ENCODE data around the gene RANBP9. TPM values are rescaled to one million over a fixed set of nuclear protein-coding genes. Genes with fewer than 3 reads are reported as not detected.

Gene RANBP9
- total RNA-seq, 1 donor from 2014 or later, result 50.6 TPM

DNA sequence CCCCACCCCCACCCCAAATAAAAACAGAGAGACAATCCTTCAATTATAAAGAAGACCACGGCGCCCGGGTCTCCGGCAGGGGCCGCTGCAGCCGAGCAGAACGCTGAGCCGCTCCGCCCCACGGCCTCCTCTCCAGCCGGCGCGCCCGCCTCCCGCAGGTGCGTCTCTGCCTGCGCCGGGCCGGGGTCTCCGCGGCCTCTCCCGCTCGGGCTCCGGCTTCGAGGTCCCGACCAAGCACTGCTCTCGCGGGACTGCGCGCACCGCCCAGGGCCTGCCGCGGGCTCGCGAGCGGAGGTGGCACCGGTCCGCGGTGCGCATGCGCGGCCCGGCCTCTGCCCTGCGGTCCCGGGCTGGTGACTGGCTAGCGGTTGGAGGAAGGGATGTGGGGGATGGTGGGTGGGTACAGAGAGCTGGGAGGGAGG, 137.5 kb downstream of the RANBP9 start:
- no peak for DNase-seq (ENCODE audit: extremely low spot score in 2 of 2)
- Histone ChIP-seq H3K36me3 (no peaks in the 10 kb centered on the region), H3K4me1 (peaks cover 11% of the 10 kb centered on the region), H3K4me3 (peak overlapping the region; percentile 82 to 91), H3K27me3 (no peaks in the 10 kb centered on the region), H3K27ac (peak overlapping the region; percentile 94), H3K9me3 (no peaks in the 10 kb centered on the region)
- intact Hi-C loops (cut with DNase I), result no loop called here
- TF ChIP-seq POLR2A (IDR thresholded peaks at IDR 0.05), result no peak
- TF ChIP-seq, protein P1, sequence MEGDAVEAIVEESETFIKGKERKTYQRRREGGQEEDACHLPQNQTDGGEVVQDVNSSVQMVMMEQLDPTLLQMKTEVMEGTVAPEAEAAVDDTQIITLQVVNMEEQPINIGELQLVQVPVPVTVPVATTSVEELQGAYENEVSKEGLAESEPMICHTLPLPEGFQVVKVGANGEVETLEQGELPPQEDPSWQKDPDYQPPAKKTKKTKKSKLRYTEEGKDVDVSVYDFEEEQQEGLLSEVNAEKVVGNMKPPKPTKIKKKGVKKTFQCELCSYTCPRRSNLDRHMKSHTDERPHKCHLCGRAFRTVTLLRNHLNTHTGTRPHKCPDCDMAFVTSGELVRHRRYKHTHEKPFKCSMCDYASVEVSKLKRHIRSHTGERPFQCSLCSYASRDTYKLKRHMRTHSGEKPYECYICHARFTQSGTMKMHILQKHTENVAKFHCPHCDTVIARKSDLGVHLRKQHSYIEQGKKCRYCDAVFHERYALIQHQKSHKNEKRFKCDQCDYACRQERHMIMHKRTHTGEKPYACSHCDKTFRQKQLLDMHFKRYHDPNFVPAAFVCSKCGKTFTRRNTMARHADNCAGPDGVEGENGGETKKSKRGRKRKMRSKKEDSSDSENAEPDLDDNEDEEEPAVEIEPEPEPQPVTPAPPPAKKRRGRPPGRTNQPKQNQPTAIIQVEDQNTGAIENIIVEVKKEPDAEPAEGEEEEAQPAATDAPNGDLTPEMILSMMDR (IDR thresholded peaks at IDR 0.05), result peak; percentile 44 to 70 (median 45)

DNA sequence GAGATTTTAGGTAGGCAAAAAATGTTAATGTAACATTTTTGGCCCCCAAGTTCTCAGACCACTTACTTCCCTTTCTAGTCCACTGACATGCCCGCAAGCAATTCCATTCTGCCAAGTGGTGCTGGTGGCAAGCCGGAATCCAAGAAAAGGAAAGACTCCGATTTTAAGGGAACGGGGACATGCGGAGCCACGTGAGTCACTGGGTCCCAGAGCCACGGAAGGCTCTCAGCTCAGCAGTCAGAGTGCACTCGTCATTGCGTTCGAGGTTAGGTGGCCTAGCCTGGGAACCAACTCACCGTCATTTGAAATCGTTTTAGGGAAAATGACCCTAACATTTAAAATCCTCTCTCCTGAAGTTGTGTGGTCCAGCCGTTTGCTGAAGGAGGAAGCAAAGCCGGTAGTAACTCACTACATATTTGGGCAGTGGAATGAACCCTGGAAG, 137.9 kb downstream of the RANBP9 start:
- Histone ChIP-seq H3K36me3 (no peaks in the 10 kb centered on the region), H3K9me3 (no peaks in the 10 kb centered on the region), H3K4me1 (peaks cover 11% of the 10 kb centered on the region), H3K27ac (peak overlapping the region; percentile 94), H3K27me3 (no peaks in the 10 kb centered on the region), H3K4me3 (peak overlapping the region; percentile 82 to 91)
- DNase-seq (ENCODE audit: extremely low spot score in 2 of 2), result no peak
- no peak for TF ChIP-seq POLR2A (IDR thresholded peaks at IDR 0.05)
- TF ChIP-seq, protein P1 (IDR thresholded peaks at IDR 0.05), result no peak
- TF ChIP-seq POLR2AphosphoS5 (IDR thresholded peaks at IDR 0.05; ENCODE audit: insufficient read depth in 1 of 2, low read depth in 1 of 2), result no peak
- intact Hi-C loops (cut with DNase I), result no loop called here

DNA sequence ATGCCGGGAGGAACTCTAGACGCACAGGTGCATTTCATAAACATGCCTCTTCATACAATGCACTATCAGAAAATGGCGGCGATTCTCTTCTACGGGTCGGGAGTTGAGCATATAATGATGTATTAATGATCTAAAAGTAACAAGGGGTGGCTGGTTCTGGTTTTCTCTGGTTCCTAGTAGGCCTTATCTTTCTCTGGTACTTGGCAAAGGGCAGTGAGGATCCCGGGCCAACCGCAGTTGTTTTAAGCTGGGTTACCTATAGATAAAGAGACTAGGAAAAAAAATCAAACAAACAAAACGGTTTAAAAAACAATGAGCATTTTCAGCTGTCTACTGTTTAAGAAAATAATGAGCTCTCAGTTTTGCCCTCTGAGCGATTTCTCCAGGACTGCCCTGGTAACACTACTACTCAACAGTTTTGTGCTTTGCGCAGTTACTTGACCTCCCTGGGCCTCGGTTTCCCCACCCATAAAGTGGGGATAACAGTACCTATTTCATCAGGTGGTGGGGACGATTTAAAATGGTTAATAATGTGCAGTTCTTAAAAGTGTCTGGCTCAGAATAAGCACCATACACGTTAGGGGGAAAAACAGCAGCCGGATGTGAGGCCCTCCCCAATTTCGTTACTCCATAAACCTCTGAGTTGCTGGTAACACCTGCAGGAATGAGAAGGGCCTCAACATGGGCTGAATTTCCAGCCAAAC, 138.5 kb downstream of the RANBP9 start:
- intact Hi-C loops (cut with DNase I), result no loop called here
- H3K4me1 ChIP-seq, result peaks cover 11% of the 10 kb centered on the region
- peak overlapping the region; percentile 94 for H3K27ac ChIP-seq
- no peaks in the 10 kb centered on the region for H3K36me3 ChIP-seq
- DNase-seq (ENCODE audit: extremely low spot score in 2 of 2), result no peak
- H3K27me3 ChIP-seq, result no peaks in the 10 kb centered on the region
- H3K4me3 ChIP-seq, result peak overlapping the region; percentile 82 to 91
- no peaks in the 10 kb centered on the region for H3K9me3 ChIP-seq
- TF ChIP-seq POLR2A (IDR thresholded peaks at IDR 0.05), result no peak
- TF ChIP-seq POLR2AphosphoS5 (IDR thresholded peaks at IDR 0.05; ENCODE audit: insufficient read depth in 1 of 2, low read depth in 1 of 2), result no peak
- TF ChIP-seq, protein P1 (IDR thresholded peaks at IDR 0.05), result no peak

DNA sequence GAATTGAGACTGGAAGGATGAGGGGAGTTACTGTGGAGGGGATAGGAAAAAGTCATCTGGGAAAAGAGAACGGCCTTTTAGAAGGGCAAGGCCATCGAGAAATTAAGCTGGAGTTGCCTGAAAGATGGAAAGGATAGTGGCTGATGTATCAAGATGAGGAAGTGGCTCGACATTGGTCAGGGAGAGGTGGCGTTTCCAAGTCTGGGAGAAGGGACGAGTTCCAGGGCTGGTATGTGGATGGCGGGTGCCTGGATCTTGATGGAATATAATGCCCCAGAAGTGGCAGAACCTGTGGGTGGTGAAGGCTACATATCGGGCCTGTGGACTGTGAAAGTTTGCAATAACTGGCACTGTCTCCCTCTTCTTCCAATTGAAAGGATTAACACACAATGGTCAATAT, 139.4 kb downstream of the RANBP9 start:
- no peak overlapping the region for H3K4me3 ChIP-seq
- intact Hi-C loops (cut with DNase I), result no loop called here
- H3K9me3 ChIP-seq, result no peaks in the 10 kb centered on the region
- H3K27ac ChIP-seq, result no peak overlapping the region
- no peaks in the 10 kb centered on the region for H3K36me3 ChIP-seq
- H3K27me3 ChIP-seq, result no peaks in the 10 kb centered on the region
- TF ChIP-seq POLR2AphosphoS5 (IDR thresholded peaks at IDR 0.05; ENCODE audit: insufficient read depth in 1 of 2, low read depth in 1 of 2), result no peak
- no peak for TF ChIP-seq POLR2A (IDR thresholded peaks at IDR 0.05)
- TF ChIP-seq, protein P1 (IDR thresholded peaks at IDR 0.05), result no peak
- no peak for DNase-seq (ENCODE audit: extremely low spot score in 2 of 2)
- peaks cover 11% of the 10 kb centered on the region for H3K4me1 ChIP-seq

Other genes with a start within 250 kb of the RANBP9 start
- gene GFOD1, start 224.2 kb downstream of the RANBP9 start, total RNA-seq, result 16.9 TPM
- 7.1 TPM for gene SIRT5, start 137.2 kb downstream of the RANBP9 start, total RNA-seq
- gene NOL7, start 96.5 kb downstream of the RANBP9 start, total RNA-seq, result 67.0 TPM
- 15.0 TPM for gene MCUR1, start 102.7 kb upstream of the RANBP9 start, total RNA-seq
- gene RNF182, start 213.1 kb upstream of the RANBP9 start, total RNA-seq, result 2.2 TPM

All from vagina (tissue), 2 donors.